K562 (cell line): Measurements from ENCODE around the gene MXI1. TPM values are rescaled to one million over a fixed set of nuclear protein-coding genes. Genes with fewer than 3 reads are reported as not detected.

Experiments
- ATAC-seq: fragments of 200-7000 bp; cut with Tn5 transposase; 3 replicates; pipeline ENCODE4 v1.9.1; 2020; ENCODE audit warnings: moderate library complexity
- BruUV-seq: library from RNA; stranded (reverse); fragments of 400-500 nt; replicated peaks from 2 replicates; lab custom pipeline; 2021; lab: Mats Ljungman, UMichigan
- CTCF ChIA-PET: fragments of 300-600 bp; formaldehyde crosslinking; extraction: SDS; loops from one replicate; lab custom pipeline; 2021; ENCODE audit warnings: low intra/inter-chr PET ratio; lab: Yijun Ruan, JAX
- POLR2A ChIA-PET: fragments of 300-600, 350-650 bp; sonication (Branson Sonifier 250); formaldehyde crosslinking; extraction: SDS; loops from one replicate; lab custom pipeline; 2021; ENCODE audit warnings: antibody characterized with exemption, inconsistent platforms; lab: Yijun Ruan, JAX
- DNase-seq, 4 experiments: peaks; one replicate each; pipeline versions ENCODE4 v3.0.0 to v3.0.0-alpha.2; 2011 to 2018; ENCODE audit warnings: low spot score in 3 of 4, mixed read lengths in 3 of 4; ENCODE audit errors: extremely low read depth in 1 of 4
- FAIRE-seq: peaks from 2 replicates; lab custom pipeline; 2011; peaks lifted over from hg19 to GRCh38; lab: Jason Lieb, UNC
- H2AFZ ChIP-seq: 2 replicates; pipeline ENCODE4 v1.6.0; 2011; ENCODE audit warnings: low read depth, low read length, control low read depth, inconsistent platforms
- H3K27ac ChIP-seq: fragments of 200-600 bp; 3 replicates; pipeline ENCODE4 v1.8.0; 2011; ENCODE audit warnings: low read depth, mild to moderate bottlenecking, control low read depth, inconsistent platforms, low read length, moderate library complexity, mixed read lengths; ENCODE audit errors: extremely low read depth
- H3K27me3 ChIP-seq, 2 experiments: fragments of 300-600 bp in 1 of 2; 2 replicates in 1 of 2; 3 replicates in 1 of 2; pipeline versions ENCODE4 v1.6.0 to v1.8.0; 2011; ENCODE audit warnings: inconsistent platforms in 2 of 2, low read length in 2 of 2, mild to moderate bottlenecking in 1 of 2, mixed read lengths in 1 of 2, moderate library complexity in 1 of 2; ENCODE audit not compliant: control insufficient read depth in 2 of 2, insufficient read depth in 2 of 2
- H3K36me3 ChIP-seq: fragments of 300-600 bp; 3 replicates; pipeline ENCODE4 v1.8.0; 2011; ENCODE audit warnings: mild to moderate bottlenecking, low read length, inconsistent platforms; ENCODE audit not compliant: control insufficient read depth, insufficient read depth
- H3K4me1 ChIP-seq, 2 experiments: fragments of 200-600 bp in 1 of 2; replicated peaks in 1 of 2; 2 replicates in 1 of 2; 3 replicates in 1 of 2; pipeline versions ENCODE4 v1.5.1 to v1.8.0; 2011; ENCODE audit warnings: inconsistent platforms in 2 of 2, low read length in 2 of 2, mild to moderate bottlenecking in 1 of 2, mixed read lengths in 1 of 2, moderate library complexity in 1 of 2; ENCODE audit not compliant: control insufficient read depth in 2 of 2, insufficient read depth in 2 of 2
- H3K4me2 ChIP-seq: 2 replicates; pipeline ENCODE4 v1.6.1; 2011; ENCODE audit warnings: low read length, control low read depth, inconsistent platforms, mixed read lengths; ENCODE audit not compliant: insufficient read depth
- H3K4me3 ChIP-seq: fragments of 200-600 bp; sonication (generic), shearing (Covaris generic); 2 replicates; pipeline ENCODE4 v1.5.1; 2016; ENCODE audit warnings: control low read depth, inconsistent platforms
- H3K79me2 ChIP-seq: fragments of 200-600 bp; 3 replicates; pipeline ENCODE4 v1.8.0; 2011; ENCODE audit warnings: low read length, inconsistent platforms; ENCODE audit not compliant: control insufficient read depth, insufficient read depth
- H3K9ac ChIP-seq, 2 experiments: 2 replicates each; pipeline versions ENCODE4 v1.6.0 to v1.6.1; 2011; ENCODE audit warnings: low read depth in 2 of 2, low read length in 2 of 2, control low read depth in 1 of 2, inconsistent platforms in 1 of 2, mild to moderate bottlenecking in 1 of 2, mixed read lengths in 1 of 2; ENCODE audit not compliant: insufficient read depth in 1 of 2
- H3K9me1 ChIP-seq: one replicate; pipeline ENCODE4 v1.6.0; 2011; ENCODE audit warnings: inconsistent platforms, mild to moderate bottlenecking, low read length, moderate library complexity; ENCODE audit not compliant: control insufficient read depth, insufficient read depth
- H3K9me3 ChIP-seq: replicated peaks from 2 replicates; pipeline ENCODE4 v1.5.1; 2011; ENCODE audit warnings: low read depth, low read length, inconsistent platforms; ENCODE audit not compliant: control insufficient read depth, insufficient read depth
- H4K20me1 ChIP-seq: replicated peaks from 2 replicates; pipeline ENCODE4 v1.6.1; 2011; ENCODE audit warnings: low read length, inconsistent platforms, mixed read lengths; ENCODE audit not compliant: control insufficient read depth, insufficient read depth
- BCLAF1 ChIP-seq, 2 experiments: fragments of 450-650 bp in 1 of 2; IDR thresholded peaks; 2 replicates each; pipeline ENCODE4 v1.6.1; 2011 to 2017; ENCODE audit warnings: low read depth in 2 of 2, antibody characterized with exemption in 1 of 2, borderline replicate concordance in 1 of 2, low read length in 1 of 2, mild to moderate bottlenecking in 1 of 2, mixed read lengths in 1 of 2; ENCODE audit not compliant: control insufficient read depth in 1 of 2
- CXXC5 ChIP-seq: fragments of 250-450 bp; sonication (Bioruptor Pico); IDR thresholded peaks from 2 replicates; pipeline ENCODE4 v1.8.0; 2022; ENCODE audit warnings: inconsistent platforms, mild to moderate bottlenecking, moderate library complexity
- DPF2 ChIP-seq: fragments of 450-650 bp; IDR thresholded peaks from 2 replicates; pipeline ENCODE4 v1.6.1; 2016
- GABPB1 ChIP-seq: sonication (generic); formaldehyde crosslinking; IDR thresholded peaks from 2 replicates; pipeline ENCODE4 v1.8.0; 2022; ENCODE audit warnings: mild to moderate bottlenecking, missing genetic modification reagents
- HIVEP1 ChIP-seq: fragments of 250-450 bp; sonication (Bioruptor Pico); IDR thresholded peaks from 2 replicates; pipeline ENCODE4 v1.4.0; 2020; ENCODE audit warnings: mild to moderate bottlenecking
- KDM1A ChIP-seq, 2 experiments: fragments of 450-650 bp; IDR thresholded peaks; 2 replicates each; pipeline ENCODE4 v1.6.1; 2016; ENCODE audit warnings: mild to moderate bottlenecking in 2 of 2
- MEF2A ChIP-seq: IDR thresholded peaks from 2 replicates; pipeline ENCODE4 v1.6.1; 2011; ENCODE audit warnings: low read depth, mild to moderate bottlenecking, low read length, moderate library complexity; ENCODE audit not compliant: control insufficient read depth
- RCOR1 ChIP-seq, 2 experiments: IDR thresholded peaks; 2 replicates each; pipeline ENCODE4 v1.6.1; 2012; ENCODE audit warnings: low read depth in 2 of 2, low read length in 2 of 2, borderline replicate concordance in 1 of 2, improper control_type of control experiment in 1 of 2
- STAG1 ChIP-seq: sonication (generic); formaldehyde crosslinking; IDR thresholded peaks from 2 replicates; pipeline ENCODE4 v1.5.0; 2020; ENCODE audit warnings: missing genetic modification reagents, borderline replicate concordance
- ZNF212 ChIP-seq: fragments of 450-650 bp; formaldehyde crosslinking; IDR thresholded peaks from 2 replicates; pipeline ENCODE4 v1.4.0; 2020; ENCODE audit warnings: mild to moderate bottlenecking
- ZNF583 ChIP-seq: fragments of 250-450 bp; sonication (Bioruptor Pico); IDR thresholded peaks from 2 replicates; pipeline ENCODE4 v1.4.0; 2020
- ZNF740 ChIP-seq, 3 experiments: fragments of 200-800 bp in 1 of 3; sonication (Bioruptor generic) in 1 of 3; sonication (generic) in 1 of 3; formaldehyde crosslinking in 1 of 3; IDR thresholded peaks; 2 replicates each; pipeline versions ENCODE4 v1.6.1 to v1.8.0; 2016 to 2022; ENCODE audit warnings: mild to moderate bottlenecking in 2 of 3, missing compliant biosample characterization in 2 of 3, missing genetic modification characterization in 2 of 3, missing genetic modification reagents in 1 of 3
- WGBS: fragments of 100-300 bp; shearing (Covaris generic); methylation state at CpG from one replicate; pipeline ENCODE4 v1.1.6; 2016; ENCODE audit warnings: low coverage, mixed read lengths; ENCODE audit not compliant: insufficient coverage; ENCODE audit errors: missing lambda C conversion rate; 5-methylcytosine and 5-hydroxymethylcytosine counted together
- in situ Hi-C: fragments of 300-500 bp; cut with MboI; formaldehyde crosslinking; loops from 4 replicates; pipeline ENCODE4 v1.15.0; 2018; ENCODE audit warnings: inconsistent platforms, mixed read lengths
- intact Hi-C: fragments of 100-400 bp; cut with micrococcal nuclease; formaldehyde crosslinking; loops from 2 replicates; pipeline ENCODE4 v1.14.2; 2022
- polyA plus RNA-seq, 8 experiments: library from polyadenylated mRNA; depleted of rRNA in 4 of 8; stranded (reverse) in 5 of 8; unstranded in 3 of 8; fragments of >200 nt; fragmentation: Nextera tagmentation in 2 of 8; fragmentation: Illumina TruSeq in 1 of 8; extraction: Ambion mirVana in 2 of 8; extraction: Trizol in 1 of 8; gene quantifications; 2 replicates each; pipeline versions ENCODE4 v1.2.1 to v1.2.3, GENCODE V29; 2011 to 2014; ENCODE audit warnings: inconsistent platforms in 1 of 8, missing spikeins in 1 of 8
- total RNA-seq, 7 experiments: library from RNA; depleted of rRNA in 6 of 7; stranded (reverse); fragments of >200 nt in 6 of 7; fragmentation: Illumina TruSeq in 2 of 7; extraction: Trizol in 2 of 7; gene quantifications; 2 replicates each; pipeline versions ENCODE4 v1.2.1 to v1.2.3, GENCODE V29; 2011 to 2021; ENCODE audit warnings: low replicate concordance in 1 of 7

MXI1 gene
- total and polyA plus RNA-seq, 9 of the 15 experiments (the other 6 are each of a cell fraction or from before 2014, with no cell fraction given): 9.1 to 23.7 (median 14.8) TPM

GRCh38 chr10:110167149-110167548, 40.3 kb upstream of the MXI1 start (continued):
- TF ChIP-seq BCLAF1 (IDR thresholded peaks at IDR 0.05; ENCODE audit: borderline replicate concordance in 1 of 2, control insufficient read depth in 1 of 2, low read depth in 2 of 2, low read length in 1 of 2) (no peak), ZNF212 (no peak), GABPB1 (CRISPR knock-in tag) (no peak), HIVEP1 (CRISPR knock-in tag) (no peak), ZNF583 (CRISPR knock-in tag) (no peak)

GRCh38 chr10:110168601-110169481, 38.6 kb upstream of the MXI1 start:
- intact Hi-C loops: no loop called here
- in situ Hi-C loops: no loop called here
- H3K27ac ChIP-seq: no peak overlapping the region
- no peak overlapping the region for H3K9ac ChIP-seq
- H3K9me1 ChIP-seq: no peaks in the 10 kb centered on the region
- ChIA-PET CTCF (no interaction called here), POLR2A (interaction anchor here (0.6 kb wide), 1 partner anchor 177 kb away, joined by 3 read pairs; no protein-coding TSS in a partner anchor)
- H2AFZ ChIP-seq: no peak overlapping the region
- FAIRE-seq: no peak
- H3K4me3 ChIP-seq: no peak overlapping the region
- H3K79me2 ChIP-seq: no peaks in the 10 kb centered on the region
- 0% methylated on average over 9 of the region's 10 CpGs for WGBS
- TF ChIP-seq CXXC5 (0 out of 2 replicates have a peak, but pooled peaks have one; percentile 20), KDM1A (IDR thresholded peaks at IDR 0.05) (peak; percentile 49 to 50; a peak in 2 of 4 replicates), ZNF740 (CRISPR knock-in tag; IDR thresholded peaks at IDR 0.05) (no peak), ZNF740 (tag; IDR thresholded peaks at IDR 0.05) (no peak), MEF2A (peak; percentile 58; the same call in 1 of the 2 replicates), DPF2 (no peak), STAG1 (CRISPR knock-in tag) (no peak), RCOR1 (IDR thresholded peaks at IDR 0.05; ENCODE audit: borderline replicate concordance in 1 of 2, low read depth in 2 of 2, low read length in 2 of 2) (peak in 1 of 2 experiments; percentile 82; a peak in 2 of 4 replicates)
- ATAC-seq: peak; percentile 62; the same call in 2 of the 3 replicates
- H3K36me3 ChIP-seq: no peaks in the 10 kb centered on the region
- DNase-seq: no peak
- H3K4me1 ChIP-seq: no peaks in the 10 kb centered on the region; a peak in 1 of 5 replicates
- BruUV-seq: no TSS peak
- H4K20me1 ChIP-seq: no peaks in the 10 kb centered on the region
- H3K9me3 ChIP-seq: no peaks in the 10 kb centered on the region
- no peak overlapping the region for H3K4me2 ChIP-seq
- peaks cover 9 to 40% of the 10 kb centered on the region in 2 experiments; a peak in 4 of 5 replicates for H3K27me3 ChIP-seq
